ENCODE results near the gene ELAVL1. TPM values are rescaled to one million over a fixed set of nuclear protein-coding genes. Genes with fewer than 3 reads are reported as not detected.
"Not testable (repeated sequence)": the region's sequence is repeated elsewhere in the genome, so short reads cannot be mapped to it uniquely, and the experiment has no call there.

ELAVL1 gene
- total and polyA plus RNA-seq, 2 donors, result 36.7 to 41.1 TPM

- no peak for DNase-seq (ENCODE audit: extremely low spot score)
- no peak overlapping the region for H3K27ac ChIP-seq (ENCODE audit: low read depth)
- H3K36me3 ChIP-seq (ENCODE audit: insufficient read depth), result no peaks in the 10 kb centered on the region
- peaks cover 3% of the 10 kb centered on the region for H3K4me1 ChIP-seq (ENCODE audit: insufficient read depth)
- H3K4me3 ChIP-seq (ENCODE audit: low read depth, low read length), result no peak overlapping the region
- WGBS, result 93% methylated on average over 13 of the region's 13 CpGs
These were observed 64.6 kb downstream of the ELAVL1 start for GRCh38 chr19:7940841-7941240.

- DNase-seq (ENCODE audit: extremely low spot score), result no peak
- no peak overlapping the region for H3K27ac ChIP-seq (ENCODE audit: low read depth)
- no peaks in the 10 kb centered on the region for H3K4me1 ChIP-seq (ENCODE audit: insufficient read depth)
- WGBS, result 92% methylated on average over 21 of the region's 21 CpGs
- peaks cover 21% of the 10 kb centered on the region for H3K36me3 ChIP-seq (ENCODE audit: insufficient read depth)
- no peak overlapping the region for H3K4me3 ChIP-seq (ENCODE audit: low read depth, low read length)
These were observed 70.7 kb downstream of the ELAVL1 start for GRCh38 chr19:7934766-7935165.

- DNase-seq (ENCODE audit: extremely low spot score), result no peak
These were observed 71.4 kb downstream of the ELAVL1 start for GRCh38 chr19:7933828-7934725.

GRCh38 chr19:7933411-7933810, 72.0 kb downstream of the ELAVL1 start:
- Histone ChIP-seq H3K4me3 (ENCODE audit: low read depth, low read length) (no peak overlapping the region), H3K4me1 (ENCODE audit: insufficient read depth) (no peaks in the 10 kb centered on the region), H3K27ac (ENCODE audit: low read depth) (no peak overlapping the region), H3K36me3 (ENCODE audit: insufficient read depth) (peaks cover 21% of the 10 kb centered on the region)
- 84% methylated on average over 14 of the region's 14 CpGs for WGBS
- DNase-seq (ENCODE audit: extremely low spot score), result no peak

More at GRCh38 chr19:7933828-7934725, 71.4 kb downstream of the ELAVL1 start:
- Histone ChIP-seq H3K27ac (ENCODE audit: low read depth) (no peak overlapping the region), H3K36me3 (ENCODE audit: insufficient read depth) (peaks cover 21% of the 10 kb centered on the region), H3K4me3 (ENCODE audit: low read depth, low read length) (no peak overlapping the region), H3K4me1 (ENCODE audit: insufficient read depth) (no peaks in the 10 kb centered on the region)
- WGBS, result 88% methylated on average over 55 of the region's 55 CpGs

- no peak overlapping the region for H3K4me3 ChIP-seq (ENCODE audit: low read depth, low read length)
- no peak overlapping the region for H3K27ac ChIP-seq (ENCODE audit: low read depth)
- H3K4me1 ChIP-seq (ENCODE audit: insufficient read depth), result no peaks in the 10 kb centered on the region
- no peak for DNase-seq (ENCODE audit: extremely low spot score)
- H3K36me3 ChIP-seq (ENCODE audit: insufficient read depth), result peaks cover 21% of the 10 kb centered on the region
- WGBS, result 92% methylated on average over 10 of the region's 10 CpGs
These were observed 72.5 kb downstream of the ELAVL1 start for GRCh38 chr19:7932930-7933300.

- no peak overlapping the region for H3K27ac ChIP-seq (ENCODE audit: low read depth)
- DNase-seq (ENCODE audit: extremely low spot score), result no peak
- no peaks in the 10 kb centered on the region for H3K4me1 ChIP-seq (ENCODE audit: insufficient read depth)
- peaks cover 21% of the 10 kb centered on the region for H3K36me3 ChIP-seq (ENCODE audit: insufficient read depth)
- whole genome bisulfite sequencing, result 90% methylated on average over 32 of the region's 32 CpGs
- H3K4me3 ChIP-seq (ENCODE audit: low read depth, low read length), result no peak overlapping the region
These were observed 73.0 kb downstream of the ELAVL1 start for GRCh38 chr19:7932276-7932929.

GRCh38 chr19:7931221-7932061, 74.0 kb downstream of the ELAVL1 start:
- no peaks in the 10 kb centered on the region for H3K4me1 ChIP-seq (ENCODE audit: insufficient read depth)
- WGBS, result 81% methylated on average over 36 of the region's 36 CpGs
- no peak overlapping the region for H3K27ac ChIP-seq (ENCODE audit: low read depth)
- peaks cover 21% of the 10 kb centered on the region for H3K36me3 ChIP-seq (ENCODE audit: insufficient read depth)
- DNase-seq (ENCODE audit: extremely low spot score), result no peak
- H3K4me3 ChIP-seq (ENCODE audit: low read depth, low read length), result no peak overlapping the region

- Histone ChIP-seq H3K36me3 (ENCODE audit: insufficient read depth) (peaks cover 21% of the 10 kb centered on the region), H3K4me1 (ENCODE audit: insufficient read depth) (no peaks in the 10 kb centered on the region), H3K4me3 (ENCODE audit: low read depth, low read length) (no peak overlapping the region), H3K27ac (ENCODE audit: low read depth) (no peak overlapping the region)
- DNase-seq (ENCODE audit: extremely low spot score), result no peak
- 54% methylated on average over 7 of the region's 7 CpGs for WGBS
These were observed 74.7 kb downstream of the ELAVL1 start for GRCh38 chr19:7930765-7931164.

- not testable (repeated sequence) for H3K4me3 ChIP-seq (ENCODE audit: low read depth, low read length); H3K4me1 ChIP-seq (ENCODE audit: insufficient read depth); DNase-seq (ENCODE audit: extremely low spot score); H3K27ac ChIP-seq (ENCODE audit: low read depth)
- WGBS, result 84% methylated on average over 11 of the region's 11 CpGs
- peaks cover 21% of the 10 kb centered on the region for H3K36me3 ChIP-seq (ENCODE audit: insufficient read depth)
These were observed 75.4 kb downstream of the ELAVL1 start for GRCh38 chr19:7930030-7930429.

GRCh38 chr19:7928741-7929701, 76.4 kb downstream of the ELAVL1 start:
- DNase-seq (ENCODE audit: extremely low spot score), result peak; percentile 43
- H3K4me1 ChIP-seq (ENCODE audit: insufficient read depth), result no peaks in the 10 kb centered on the region
- WGBS, result 26% methylated on average over 24 of the region's 24 CpGs
- H3K4me3 ChIP-seq (ENCODE audit: low read depth, low read length), result no peak overlapping the region
- H3K27ac ChIP-seq (ENCODE audit: low read depth), result peak overlapping the region; percentile 86
- H3K36me3 ChIP-seq (ENCODE audit: insufficient read depth), result peaks cover 21% of the 10 kb centered on the region

- H3K36me3 ChIP-seq (ENCODE audit: insufficient read depth), result peaks cover 17% of the 10 kb centered on the region
- no peaks in the 10 kb centered on the region for H3K4me1 ChIP-seq (ENCODE audit: insufficient read depth)
- peak; percentile 21 for DNase-seq (ENCODE audit: extremely low spot score)
- no peak overlapping the region for H3K4me3 ChIP-seq (ENCODE audit: low read depth, low read length)
- WGBS, result 24% methylated on average over 9 of the region's 9 CpGs
- peak overlapping the region; percentile 73 for H3K27ac ChIP-seq (ENCODE audit: low read depth)
These were observed 77.1 kb downstream of the ELAVL1 start for GRCh38 chr19:7928334-7928706.

- Histone ChIP-seq H3K27ac (ENCODE audit: low read depth) (no peak overlapping the region), H3K4me1 (ENCODE audit: insufficient read depth) (no peaks in the 10 kb centered on the region), H3K4me3 (ENCODE audit: low read depth, low read length) (no peak overlapping the region), H3K36me3 (ENCODE audit: insufficient read depth) (peaks cover 12% of the 10 kb centered on the region)
- 83% methylated on average over 23 of the region's 23 CpGs for WGBS
- DNase-seq (ENCODE audit: extremely low spot score), result no peak
These were observed 77.7 kb downstream of the ELAVL1 start for GRCh38 chr19:7927605-7928333.

Data from urinary bladder (tissue), 4 donors.